Kidney tubule cell (primary cell): ENCODE results near the gene CSMD2.

Experiments used
- DNase-seq: peaks from one replicate; pipeline ENCODE4 v3.0.0-alpha.2; 2018; ENCODE audit warnings: low spot score

The CSMD2 gene

DNA sequence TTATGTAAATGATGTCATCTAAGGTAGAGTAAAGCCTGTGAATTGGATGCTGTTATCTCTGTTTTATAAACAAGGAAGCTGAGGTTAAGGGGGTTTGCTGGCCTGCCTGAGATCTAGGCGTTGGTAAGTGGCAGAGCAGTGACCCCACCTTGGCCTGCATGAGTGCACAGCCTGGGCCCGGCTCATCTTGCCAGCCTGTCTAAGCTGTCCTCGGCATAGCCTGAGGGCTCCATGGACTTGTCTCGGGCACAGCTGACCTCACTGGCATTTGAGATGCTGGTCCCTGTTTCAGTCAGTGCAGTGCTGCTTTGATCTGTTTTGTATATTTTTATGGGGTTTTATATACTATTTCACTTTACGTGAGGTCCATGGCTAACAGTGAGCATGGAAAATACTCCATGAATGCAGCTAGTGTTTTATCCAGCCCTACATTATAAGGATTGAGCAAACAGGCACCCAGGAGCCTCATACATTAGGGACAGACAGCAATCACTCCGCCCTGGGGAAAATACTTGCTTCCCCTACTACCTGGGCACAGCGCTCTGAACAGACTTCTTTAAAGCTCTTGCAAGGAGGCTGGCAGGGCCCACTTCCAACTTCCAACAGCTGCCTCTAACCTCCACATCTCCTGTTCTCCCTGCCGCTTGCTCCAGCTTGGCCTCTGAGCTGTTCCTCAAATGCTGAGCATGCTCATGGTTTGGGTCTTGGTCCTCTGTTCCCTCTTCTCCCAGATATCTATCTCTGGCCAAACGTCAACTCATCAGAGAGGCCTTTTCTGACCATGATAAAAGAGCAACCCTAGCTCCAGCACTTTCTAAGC is 451.8 kb downstream of the CSMD2 start:
- DNase-seq = no peak

DNA sequence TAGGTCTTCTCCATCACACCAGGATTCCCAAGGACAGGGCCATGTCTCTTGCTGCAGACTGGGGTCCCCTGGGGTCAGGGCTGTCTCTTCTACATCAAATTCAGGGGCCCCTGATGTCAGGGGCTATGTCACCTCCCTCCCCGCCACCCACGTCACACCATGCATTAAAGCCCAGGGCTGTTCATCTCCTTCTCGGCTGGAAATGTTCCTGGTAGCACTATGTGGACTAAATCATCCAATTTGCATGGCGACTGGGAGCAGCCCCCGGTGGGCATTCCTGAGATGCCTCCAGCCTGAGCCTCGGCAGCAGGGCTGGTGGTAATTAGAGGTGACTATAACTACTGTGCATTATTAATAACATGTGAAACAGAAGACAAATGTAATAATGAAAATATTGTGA is 452.8 kb downstream of the CSMD2 start:
- no peak for DNase-seq

DNA sequence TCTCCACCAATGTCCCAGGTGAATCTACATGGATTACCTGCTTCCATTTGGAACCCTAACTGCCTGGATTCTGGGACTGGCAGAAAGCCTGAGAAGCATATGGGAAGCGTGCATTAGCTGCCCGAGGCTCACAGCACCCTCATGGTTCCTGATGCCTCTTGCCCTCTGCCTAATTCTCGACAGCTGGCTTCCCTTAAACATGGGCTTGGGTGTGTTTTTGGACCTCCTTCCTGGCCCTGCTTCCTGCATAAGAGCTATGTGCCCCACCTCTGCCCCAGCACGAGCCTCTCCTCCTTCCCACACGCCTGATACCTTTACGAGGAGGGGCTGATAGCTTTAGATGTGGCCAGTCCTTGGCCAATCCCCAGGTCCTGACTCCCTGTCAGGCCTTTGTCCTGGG is 453.5 kb downstream of the CSMD2 start:
- DNase-seq = no peak

DNA sequence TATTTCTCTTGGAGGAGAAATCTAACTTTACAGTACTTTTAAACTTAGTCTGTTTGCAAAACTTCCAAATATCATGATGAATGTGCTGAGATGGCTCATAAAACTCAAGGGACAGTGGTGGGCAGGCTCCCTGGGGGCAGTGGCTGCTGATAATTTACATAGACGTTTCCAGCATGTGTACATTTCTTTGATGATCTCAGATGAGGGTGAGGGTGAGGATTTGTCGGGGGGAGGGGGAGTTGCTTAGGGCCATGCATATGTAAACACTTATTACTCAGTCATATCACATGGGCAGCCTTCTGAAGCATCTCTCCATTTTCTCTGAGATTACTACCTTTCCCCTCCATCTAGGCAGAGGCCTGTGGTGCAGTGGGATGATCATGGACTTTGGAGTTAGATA is 454.1 kb downstream of the CSMD2 start:
- no peak for DNase-seq

DNA sequence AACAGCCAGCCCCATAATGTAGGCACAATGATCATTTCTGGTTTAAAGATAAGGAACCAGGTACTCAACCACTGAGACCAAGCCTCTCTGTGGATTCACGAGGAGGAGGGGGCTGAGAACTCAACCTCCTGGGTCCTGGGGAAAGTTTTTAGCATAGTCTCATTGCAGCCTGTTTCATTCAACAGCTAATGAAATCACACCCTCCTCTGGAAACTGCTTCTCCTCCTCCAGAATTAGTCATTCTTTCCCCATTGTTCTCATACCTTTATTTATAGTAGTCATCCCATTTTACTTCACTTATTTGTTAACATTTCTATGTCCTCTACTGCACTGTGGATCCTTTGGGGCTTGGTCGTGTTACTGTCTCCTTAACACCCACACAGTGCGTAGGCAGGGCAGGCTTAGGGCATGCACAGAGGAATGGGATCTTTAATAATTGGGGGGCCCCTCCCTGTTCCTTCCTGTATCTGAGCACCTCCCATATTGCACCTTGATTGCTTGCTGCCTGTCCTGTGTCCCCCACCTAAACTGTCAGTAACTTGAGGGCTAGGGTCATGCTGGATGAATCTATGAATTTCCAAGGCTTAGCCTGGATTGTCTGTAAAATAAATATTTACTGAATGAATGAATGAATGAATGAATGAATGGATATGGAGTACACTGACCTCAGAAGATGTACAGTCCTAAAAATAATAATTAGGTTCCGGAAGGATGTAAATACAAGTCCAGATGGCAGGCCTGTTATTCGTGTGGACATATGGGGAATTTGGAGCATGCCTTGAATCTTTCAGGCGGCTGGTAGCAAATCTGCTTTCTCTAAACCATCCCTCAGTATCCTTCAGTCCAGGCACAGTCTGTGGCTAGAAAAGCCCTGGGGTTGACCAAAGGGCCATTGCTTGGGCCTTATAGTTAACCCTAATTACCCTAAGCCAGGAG is 455.0 kb downstream of the CSMD2 start:
- DNase-seq = peak; percentile 8

DNA sequence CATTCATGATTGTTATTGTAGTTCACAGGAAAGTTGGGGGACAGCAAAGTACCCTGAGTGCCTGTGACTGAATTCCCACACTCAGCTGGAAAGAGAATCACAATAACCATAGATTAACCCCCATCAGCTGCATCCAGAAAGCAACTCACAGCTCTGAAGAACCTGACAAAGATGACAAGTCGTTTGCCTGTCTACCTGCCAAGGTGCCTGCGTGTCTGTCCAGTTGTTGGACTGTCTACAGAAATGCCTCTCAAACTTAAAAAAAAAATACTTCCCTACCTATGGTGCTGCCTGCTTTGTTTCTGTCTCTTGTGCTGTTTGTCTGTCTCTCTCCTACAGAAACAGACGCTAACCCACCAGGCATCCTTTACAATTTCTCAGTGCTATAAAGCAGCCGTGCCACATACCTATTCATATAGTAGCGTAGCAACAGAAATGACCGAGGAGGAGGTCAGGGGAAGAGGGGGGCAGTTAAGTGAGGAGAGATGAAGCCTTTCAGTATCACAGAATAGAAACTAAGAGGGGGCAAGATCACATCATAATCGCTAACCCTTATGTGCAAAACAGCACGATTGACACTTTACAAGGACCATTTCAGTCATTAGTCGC is 455.8 kb downstream of the CSMD2 start:
- no peak for DNase-seq

DNA sequence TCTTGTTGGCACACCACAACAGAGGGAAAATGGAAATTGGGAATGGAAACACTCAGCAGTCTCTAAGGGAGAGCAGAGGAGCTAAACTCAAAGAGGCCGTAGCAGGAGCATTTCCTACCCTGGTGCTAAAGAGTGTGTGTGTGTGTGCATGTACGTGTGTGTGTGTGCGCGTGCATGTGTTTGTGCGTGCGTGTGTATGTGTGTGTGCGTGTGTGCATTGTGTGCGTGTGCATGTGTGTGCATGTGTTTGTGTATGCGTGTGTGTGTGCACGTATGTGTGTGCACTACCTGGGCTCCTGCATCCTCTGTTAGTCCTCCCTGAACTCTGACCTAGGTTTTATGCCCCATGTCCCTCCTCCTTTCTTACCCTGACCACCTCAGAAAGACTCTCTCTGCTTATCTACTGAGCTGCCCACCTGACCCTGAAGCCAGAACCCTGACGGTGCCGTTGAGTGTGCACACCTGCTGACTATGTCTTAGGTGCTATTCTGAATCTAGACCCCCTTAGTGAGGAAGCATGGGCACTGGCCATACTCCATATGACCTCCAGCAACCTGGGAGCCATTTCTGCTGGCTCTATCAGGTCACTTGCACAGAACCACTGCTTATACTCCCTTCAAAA is 458.3 kb downstream of the CSMD2 start:
- no peak for DNase-seq

DNA sequence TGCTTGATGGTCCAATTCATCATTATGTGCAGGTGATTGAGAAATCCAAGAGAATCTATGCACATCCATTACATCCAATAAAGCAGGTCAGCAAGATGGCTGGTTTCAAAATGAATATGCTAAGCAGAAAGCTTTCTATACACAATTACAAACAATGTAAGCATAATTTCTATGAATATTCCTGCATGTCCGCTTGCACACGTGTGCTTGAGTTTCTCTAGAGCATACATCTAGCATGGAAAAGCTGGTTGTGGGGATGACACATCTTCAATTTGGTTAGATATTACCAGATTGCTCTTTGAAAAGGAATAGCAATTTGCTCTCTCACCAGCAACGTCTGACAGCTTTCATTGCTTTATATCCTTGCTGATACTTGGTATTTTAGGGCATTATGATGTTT is 461.6 kb downstream of the CSMD2 start:
- no peak for DNase-seq

DNA sequence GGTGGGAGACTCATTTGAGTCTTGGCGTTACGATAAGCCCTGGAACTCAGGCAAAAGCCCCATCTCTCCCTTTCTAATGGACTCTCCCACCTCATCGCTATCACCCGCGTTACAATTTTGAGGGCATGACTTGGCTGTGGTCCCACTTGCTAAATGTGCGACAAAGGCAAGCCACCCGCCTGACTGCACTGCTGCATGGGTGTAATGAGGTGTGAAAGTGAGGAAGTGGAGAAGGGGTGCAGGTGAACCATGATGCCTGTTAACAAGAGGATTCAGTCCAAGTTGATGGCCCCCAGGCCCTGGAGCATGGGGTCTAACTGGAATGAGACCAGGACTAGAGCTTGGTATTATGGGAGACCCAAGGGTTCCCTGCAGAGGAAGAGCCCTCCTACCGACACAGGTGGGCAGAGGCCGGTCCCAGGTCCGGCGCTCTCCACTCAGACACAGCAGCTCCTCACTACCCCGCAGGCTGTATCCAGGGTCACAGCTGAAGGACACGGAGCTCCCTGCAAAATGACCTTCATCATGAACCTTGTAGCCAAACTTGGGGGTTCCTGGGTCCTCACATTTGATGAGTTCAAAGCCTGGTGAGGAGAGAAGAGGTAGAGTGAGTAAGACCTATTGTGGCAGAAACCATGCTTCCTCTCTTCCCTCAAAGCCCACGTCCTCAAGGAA is 466.5 kb downstream of the CSMD2 start:
- DNase-seq = no peak

DNA sequence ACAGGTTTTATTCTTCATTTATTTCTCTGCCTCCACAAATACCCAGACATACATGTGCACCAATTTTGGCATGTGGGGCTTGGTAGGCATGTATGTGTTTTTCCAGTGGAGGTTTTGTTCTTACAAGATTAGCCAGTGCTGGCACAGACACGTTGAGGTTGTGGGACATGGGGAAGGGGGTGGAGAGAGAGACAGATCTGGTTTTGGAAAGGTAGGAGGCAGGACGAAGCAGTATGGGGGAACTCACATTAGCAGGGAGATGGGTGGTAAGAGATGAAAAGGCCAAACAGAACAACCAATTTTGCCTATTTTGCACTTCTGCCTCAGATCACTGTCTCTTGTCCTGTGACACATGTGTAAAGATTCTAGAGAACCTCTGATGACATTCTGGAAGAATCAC is 467.2 kb downstream of the CSMD2 start:
- no peak for DNase-seq

DNA sequence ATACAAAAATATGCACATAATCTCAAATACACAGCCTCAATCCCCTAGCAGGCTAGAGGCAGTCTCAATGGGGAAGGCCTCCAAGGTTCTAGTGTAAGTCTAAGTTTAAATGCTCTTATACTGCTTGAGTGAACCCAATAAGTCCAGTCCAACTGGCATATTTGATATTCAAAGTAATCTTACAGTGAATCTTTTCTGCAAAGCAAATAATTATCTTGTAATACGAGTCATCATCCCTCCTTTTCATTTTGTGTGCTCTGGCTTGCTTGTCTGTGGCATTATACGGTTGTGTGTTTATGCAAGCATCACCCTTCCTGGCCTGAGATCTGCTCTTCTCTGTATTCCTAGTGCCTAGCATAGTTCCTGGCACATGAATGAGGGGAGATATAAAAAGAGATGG is 468.1 kb downstream of the CSMD2 start:
- no peak for DNase-seq

DNA sequence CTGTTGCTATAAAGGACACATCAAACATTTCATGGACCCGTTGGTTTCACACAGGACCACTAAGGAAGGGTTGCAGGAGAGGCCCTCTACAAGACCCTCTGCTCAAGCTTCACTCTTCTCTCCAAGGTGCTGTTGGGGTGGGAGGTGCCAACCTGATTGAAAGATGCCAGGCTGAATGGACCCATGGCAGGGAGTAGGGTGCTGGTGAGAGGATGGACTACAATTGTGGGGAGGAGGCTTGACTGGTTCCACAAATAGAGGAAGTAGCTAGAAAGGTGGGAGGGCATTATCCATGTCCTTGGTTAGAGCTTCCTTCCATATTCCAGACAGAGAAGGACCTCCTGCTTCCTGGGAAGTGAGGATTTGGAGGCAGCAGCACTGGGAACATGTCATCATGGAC is 468.7 kb downstream of the CSMD2 start:
- no peak for DNase-seq

DNA sequence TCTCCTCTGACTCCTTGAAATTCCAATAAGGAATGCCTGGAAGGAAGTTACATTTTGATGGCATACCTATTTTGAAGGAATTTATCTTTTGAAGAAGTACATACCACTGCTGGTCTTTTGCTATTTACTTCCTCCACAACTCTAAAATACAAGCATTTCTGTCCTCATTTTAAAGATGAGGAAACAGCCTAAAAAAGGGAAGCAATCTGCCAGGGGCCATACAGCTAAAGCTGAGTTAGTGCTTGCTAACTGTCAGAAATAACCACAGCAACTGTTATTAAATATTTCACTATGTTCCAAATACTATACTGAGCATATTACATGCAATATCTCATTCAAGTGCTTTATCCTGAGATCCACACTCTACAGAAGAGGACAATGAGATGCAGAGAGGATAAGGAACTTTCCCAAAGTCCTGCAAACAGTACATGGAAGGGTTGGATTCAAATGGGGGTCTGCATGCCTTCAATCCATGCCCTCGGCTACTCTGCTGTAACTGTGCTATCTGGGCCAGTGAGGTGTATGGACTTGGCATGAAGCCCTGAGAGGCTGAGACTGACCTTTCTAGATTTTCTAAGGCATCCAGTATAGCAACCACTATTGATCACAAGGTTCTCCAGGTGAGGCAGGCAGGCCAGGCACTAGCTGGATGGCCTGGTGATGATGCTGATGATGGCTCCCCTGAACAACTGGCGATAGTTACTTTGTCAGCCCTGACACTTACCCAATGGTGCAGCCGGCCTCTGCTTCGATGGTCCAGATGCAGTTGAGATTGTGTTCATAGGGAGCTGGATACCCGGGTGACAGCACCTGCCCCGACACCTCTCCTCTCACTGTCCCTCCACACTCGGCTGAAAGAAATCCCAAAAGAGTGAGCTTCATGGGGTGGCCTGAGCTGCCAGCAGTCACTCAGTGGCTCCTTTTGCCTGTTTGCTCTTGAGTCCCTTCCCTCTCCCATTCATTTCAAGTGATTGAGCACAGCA is 472.5 kb downstream of the CSMD2 start:
- DNase-seq = no peak

DNA sequence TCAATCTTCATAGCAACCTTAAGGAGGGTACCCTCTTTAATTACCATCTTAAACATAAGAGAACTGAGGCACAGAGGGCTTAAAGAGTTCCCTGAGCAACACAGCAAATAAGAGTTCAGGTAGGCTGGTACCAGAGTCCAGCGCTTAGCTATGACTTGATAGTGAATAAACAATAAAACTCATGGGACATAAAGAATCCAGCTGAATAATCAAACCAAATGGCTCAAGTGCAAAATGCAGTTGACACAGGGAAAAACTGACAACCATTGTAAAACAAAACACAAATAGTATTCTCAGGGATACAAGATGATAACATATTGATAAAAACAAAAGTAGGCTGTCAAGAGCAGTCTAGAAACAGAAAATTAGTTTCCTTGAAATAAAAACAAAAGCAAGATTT is 478.0 kb downstream of the CSMD2 start:
- no peak for DNase-seq

DNA sequence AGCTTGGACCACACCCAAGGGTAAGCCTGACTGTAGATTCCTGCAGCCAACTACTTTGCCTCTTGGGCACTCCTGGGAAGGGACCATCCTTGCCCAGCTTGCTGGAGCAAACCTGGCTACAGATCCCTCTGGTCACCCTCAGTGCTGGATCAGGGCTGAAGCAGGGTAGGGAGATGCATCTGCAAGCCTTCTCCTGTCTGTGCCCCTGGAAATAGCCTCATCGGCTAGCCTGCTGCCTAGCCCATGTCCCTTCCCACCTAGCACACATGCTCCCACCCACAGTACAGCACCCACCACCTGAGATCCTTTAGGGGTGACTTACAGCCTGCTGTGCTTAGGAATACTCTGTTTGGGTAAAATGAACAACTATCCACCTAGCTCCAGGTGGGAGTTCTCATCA is 478.5 kb downstream of the CSMD2 start:
- no peak for DNase-seq

DNA sequence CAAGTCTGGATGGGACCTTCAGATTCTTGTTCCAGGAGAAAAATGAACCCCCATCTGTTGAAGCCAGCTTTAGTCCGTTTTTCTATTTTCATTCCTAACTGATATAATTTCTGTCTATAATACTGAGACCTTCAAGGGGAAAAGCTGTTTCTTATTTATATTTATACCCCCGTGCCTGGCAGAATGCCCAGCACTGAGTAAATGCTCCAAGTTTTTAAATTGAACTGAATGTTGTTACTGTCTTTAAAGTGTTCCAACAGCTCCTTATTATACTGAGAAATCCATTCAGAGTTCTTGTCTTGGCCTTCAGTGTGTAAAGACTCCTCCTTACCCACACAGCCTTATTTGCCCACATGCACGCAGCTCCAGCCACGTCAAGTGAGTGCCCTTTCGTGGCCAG is 479.8 kb downstream of the CSMD2 start:
- DNase-seq = no peak

DNA sequence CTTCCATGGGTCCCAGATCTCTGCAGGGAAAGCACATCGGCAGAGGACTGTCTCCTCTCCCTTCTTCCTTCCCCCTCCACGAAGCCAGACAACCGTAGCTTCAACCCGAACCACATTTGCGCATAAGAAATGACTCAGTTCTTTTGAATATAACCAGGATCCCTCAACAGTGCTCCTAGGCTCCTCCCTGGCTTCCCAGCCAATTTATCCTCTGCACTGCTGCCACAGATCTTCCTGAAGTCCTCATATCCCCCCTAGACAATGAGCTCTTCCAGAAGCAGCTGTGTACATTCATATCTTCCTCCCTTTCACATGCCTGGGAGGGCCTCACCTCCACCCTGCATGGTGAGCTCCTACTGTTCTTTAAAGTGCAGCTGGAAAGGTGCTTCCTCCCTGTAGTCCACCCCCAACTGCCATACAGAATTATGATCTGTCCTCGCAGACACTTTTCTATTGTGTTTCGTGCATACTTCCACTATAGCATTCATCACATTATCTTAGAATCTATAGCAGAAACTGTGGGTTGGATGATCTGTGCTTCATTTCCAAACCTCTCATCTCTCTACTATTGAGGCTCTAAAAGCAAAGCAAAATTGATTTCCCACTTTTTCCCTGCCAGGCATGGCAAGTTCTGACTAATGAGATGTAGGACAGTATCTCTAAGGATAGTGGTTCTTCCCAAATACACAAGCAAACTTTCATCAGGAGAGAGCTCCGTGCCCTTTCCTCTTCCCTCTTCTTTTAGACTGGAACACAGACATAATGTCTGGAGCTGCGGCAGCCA is 480.4 kb downstream of the CSMD2 start:
- DNase-seq = peak; percentile 13

DNA sequence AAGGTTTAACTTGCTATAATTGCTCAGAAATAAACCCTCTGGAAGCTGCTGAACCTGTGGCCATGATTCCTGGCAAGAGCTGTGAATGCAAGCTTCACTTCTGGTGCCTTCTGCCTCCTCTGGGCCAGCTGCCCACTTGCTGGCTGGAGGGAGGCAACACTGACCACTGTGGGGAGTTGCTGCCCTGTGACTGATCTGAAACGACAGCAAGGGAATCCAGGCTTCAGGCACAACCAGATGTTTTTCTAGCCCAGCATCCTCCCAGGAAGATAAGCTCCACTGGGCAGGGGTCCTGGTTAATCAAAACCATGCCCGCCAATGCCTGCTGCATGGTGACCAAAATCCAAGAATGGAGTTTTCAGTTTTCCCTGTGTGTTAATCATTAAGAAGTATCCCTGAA is 481.1 kb downstream of the CSMD2 start:
- DNase-seq = peak; percentile 20

DNA sequence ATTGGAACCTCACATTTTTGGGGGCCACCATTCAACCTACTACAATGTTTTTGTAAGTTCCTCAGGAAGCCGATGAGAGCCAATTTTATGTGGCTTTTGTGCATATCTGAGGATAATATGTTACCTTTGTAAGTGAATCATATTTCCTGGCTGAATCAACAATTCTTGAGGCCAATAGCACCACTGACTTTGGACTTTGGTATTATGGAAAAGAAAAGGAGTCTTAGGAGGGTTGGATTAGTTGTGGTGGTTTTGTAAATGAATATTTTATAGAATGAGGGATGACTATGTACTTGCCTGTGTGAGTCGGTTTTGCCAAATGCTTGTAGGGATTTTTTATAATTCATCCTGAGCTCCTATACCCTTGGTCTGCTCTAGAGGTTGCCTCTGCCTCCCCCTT is 482.7 kb downstream of the CSMD2 start:
- peak; percentile 62 for DNase-seq
